DOHH2 (cell line): ENCODE measurements around the gene HOXA1.

Source experiments
- H3F3A ChIP-seq: fragments of 200-600 bp; sonication (generic), shearing (Covaris generic); 2 replicates; pipeline ENCODE4 v1.6.0; 2016; ENCODE audit warnings: antibody characterized with exemption, mild to moderate bottlenecking; ENCODE audit not compliant: control insufficient read depth, insufficient read depth
- H3K27ac ChIP-seq: fragments of 200-600 bp; sonication (generic); 2 replicates; pipeline ENCODE4 v1.5.1; 2014; ENCODE audit warnings: low read depth, mild to moderate bottlenecking, low read length, moderate library complexity
- H3K27me3 ChIP-seq: fragments of 200-600 bp; sonication (generic); 2 replicates; pipeline ENCODE4 v1.6.1; 2014; ENCODE audit warnings: mild to moderate bottlenecking, low read length, mixed read lengths; ENCODE audit not compliant: control insufficient read depth
- H3K36me3 ChIP-seq: fragments of 200-600 bp; sonication (generic); 2 replicates; pipeline ENCODE4 v1.6.1; 2014; ENCODE audit warnings: mild to moderate bottlenecking, low read length, moderate library complexity, mixed read lengths; ENCODE audit not compliant: control insufficient read depth
- H3K4me1 ChIP-seq: fragments of 200-600 bp; sonication (generic); 2 replicates; pipeline ENCODE4 v1.6.1; 2014; ENCODE audit warnings: mild to moderate bottlenecking, low read length, mixed read lengths; ENCODE audit not compliant: control insufficient read depth
- H3K4me2 ChIP-seq: fragments of 200-600 bp; sonication (generic); 2 replicates; pipeline ENCODE4 v1.6.0; 2014; ENCODE audit warnings: mild to moderate bottlenecking, low read length, moderate library complexity
- H3K4me3 ChIP-seq: fragments of 200-600 bp; sonication (generic); 2 replicates; pipeline ENCODE4 v1.5.1; 2014; ENCODE audit warnings: mild to moderate bottlenecking, low read length, mixed read lengths
- H3K79me2 ChIP-seq: fragments of 200-600 bp; sonication (generic); 2 replicates; pipeline ENCODE4 v1.6.1; 2014; ENCODE audit warnings: mild to moderate bottlenecking, low read length, mixed read lengths; ENCODE audit not compliant: control insufficient read depth
- H3K9me2 ChIP-seq: fragments of 200-600 bp; sonication (generic); replicated peaks from 2 replicates; pipeline ENCODE4 v1.6.1; 2014; ENCODE audit warnings: mild to moderate bottlenecking, low read length, mixed read lengths; ENCODE audit not compliant: control insufficient read depth
- H3K9me3 ChIP-seq: fragments of 200-600 bp; sonication (generic); 2 replicates; pipeline ENCODE4 v1.6.1; 2014; ENCODE audit warnings: antibody characterized with exemption, low read length, mixed read lengths; ENCODE audit not compliant: control insufficient read depth, insufficient read depth
- H4K20me1 ChIP-seq: fragments of 200-600 bp; sonication (generic); 2 replicates; pipeline ENCODE4 v1.6.0; 2014; ENCODE audit warnings: low read depth, mild to moderate bottlenecking, antibody characterized with exemption, low read length, moderate library complexity; ENCODE audit not compliant: control insufficient read depth, insufficient read depth
- CTCF ChIP-seq: fragments of 200-600 bp; sonication (generic); IDR thresholded peaks from one replicate; pipeline ENCODE4 v1.5.1; 2014; ENCODE audit warnings: antibody characterized with exemption, mild to moderate bottlenecking, low read depth, low read length; ENCODE audit not compliant: poor library complexity, severe bottlenecking
- EZH2phosphoT487 ChIP-seq: fragments of 200-600 bp; sonication (generic); IDR thresholded peaks from 2 replicates; pipeline ENCODE4 v1.6.1; 2017; ENCODE audit warnings: borderline replicate concordance, mild to moderate bottlenecking, antibody characterized with exemption, low read length, moderate library complexity, mixed read lengths

The HOXA1 gene

DNA sequence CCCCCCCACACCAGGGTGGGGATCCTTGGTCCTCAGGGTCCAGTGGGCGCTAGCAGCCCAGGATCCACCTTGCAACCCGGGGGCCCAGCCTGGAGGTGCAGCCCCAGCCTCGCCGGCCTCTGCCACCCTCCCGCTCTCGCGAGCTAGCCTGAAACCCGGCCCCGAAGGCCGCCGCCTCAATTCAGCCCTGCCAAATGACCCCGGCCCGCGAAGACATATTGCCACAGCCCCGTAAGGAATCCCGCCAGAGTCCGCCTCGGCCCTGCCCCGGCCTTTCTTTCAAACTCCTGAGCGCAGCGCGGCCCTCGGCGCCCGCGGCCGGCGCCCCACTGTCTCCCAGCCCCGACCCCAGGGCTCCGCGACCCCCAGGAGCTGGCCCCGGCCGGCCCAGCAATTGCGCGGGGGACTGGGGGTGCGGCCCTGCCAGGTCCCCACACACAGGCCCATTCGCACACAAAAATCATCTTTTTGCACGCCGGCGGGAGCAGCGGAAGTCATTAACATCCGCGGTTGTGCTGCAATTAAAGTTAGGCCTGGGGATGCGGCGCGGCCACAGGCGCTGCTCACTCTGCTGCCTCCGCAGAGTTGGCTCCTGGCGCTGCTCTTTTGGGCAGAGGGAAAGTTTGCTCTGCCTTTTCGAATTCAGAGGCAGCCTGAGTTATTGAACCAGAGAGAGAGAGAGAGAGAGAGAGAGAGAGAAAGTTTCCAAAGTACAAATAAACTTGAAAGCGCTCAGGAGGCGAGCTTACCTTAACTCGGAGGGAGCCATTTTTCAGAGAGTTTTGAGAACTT lies 43.7 kb upstream of the HOXA1 start:
- H3K4me2 ChIP-seq, result no peak overlapping the region
- H4K20me1 ChIP-seq, result no peaks in the 10 kb centered on the region
- H3K79me2 ChIP-seq, result no peaks in the 10 kb centered on the region

DNA sequence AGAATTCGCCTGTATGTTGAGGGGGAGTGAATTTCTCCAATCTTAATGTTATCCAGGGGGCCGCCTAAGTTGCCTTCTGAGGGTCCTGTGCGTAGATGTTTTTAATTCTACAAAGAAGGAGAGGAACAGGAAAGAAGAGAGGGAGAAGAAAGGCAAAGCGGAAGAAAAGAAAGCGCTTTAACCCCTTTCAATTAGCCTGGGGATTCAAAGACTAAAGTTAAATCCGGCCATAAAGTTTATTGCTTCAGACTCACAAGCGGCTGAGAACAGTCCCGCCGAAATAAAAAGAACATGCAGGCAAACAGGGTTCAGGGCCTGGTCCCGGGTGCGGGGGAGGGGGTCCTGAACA lies 43.2 kb upstream of the HOXA1 start:
- Histone ChIP-seq H3K4me2 (no peak overlapping the region), H4K20me1 (no peaks in the 10 kb centered on the region), H3K4me3 (no peak overlapping the region), H3K4me1 (no peaks in the 10 kb centered on the region), H3K27me3 (peaks cover 50% of the 10 kb centered on the region), H3K9me3 (no peaks in the 10 kb centered on the region), H3F3A (no peaks in the 10 kb centered on the region), H3K9me2 (no peaks in the 10 kb centered on the region), H3K36me3 (no peaks in the 10 kb centered on the region), H3K79me2 (no peaks in the 10 kb centered on the region), H3K27ac (no peak overlapping the region)
- TF ChIP-seq CTCF (no peak), EZH2phosphoT487 (no peak)

More for the DNA sequence above, 43.7 kb upstream of the HOXA1 start:
- no peaks in the 10 kb centered on the region for H3K36me3 ChIP-seq
- peaks cover 46% of the 10 kb centered on the region for H3K27me3 ChIP-seq
- no peaks in the 10 kb centered on the region for H3K4me1 ChIP-seq
- H3K9me3 ChIP-seq, result no peaks in the 10 kb centered on the region
- no peak overlapping the region for H3K27ac ChIP-seq
- H3K4me3 ChIP-seq, result no peak overlapping the region
- H3K9me2 ChIP-seq, result no peaks in the 10 kb centered on the region
- H3F3A ChIP-seq, result no peaks in the 10 kb centered on the region
- no peak for TF ChIP-seq CTCF
- no peak for TF ChIP-seq EZH2phosphoT487

DNA sequence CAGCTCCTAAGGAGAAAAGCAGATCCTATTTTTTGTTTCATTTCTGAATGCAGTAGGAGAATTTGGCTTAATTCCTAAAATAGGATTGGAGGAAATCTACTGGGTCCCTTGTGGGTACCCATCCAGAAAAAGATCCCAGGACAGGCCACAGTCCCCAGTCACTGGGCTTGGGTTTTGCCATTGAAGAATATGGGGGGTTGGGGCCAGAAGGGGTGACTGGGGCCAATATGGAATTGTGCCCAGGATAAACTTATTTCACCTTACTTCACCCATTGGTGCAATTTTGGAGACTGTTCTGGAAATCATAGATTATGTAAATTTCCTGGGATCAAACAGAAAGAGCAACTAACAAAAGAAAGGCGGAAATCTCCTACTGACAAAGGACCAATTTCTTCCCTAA lies 42.7 kb upstream of the HOXA1 start:
- Histone ChIP-seq H3K4me1 (no peaks in the 10 kb centered on the region), H3F3A (no peaks in the 10 kb centered on the region), H3K79me2 (no peaks in the 10 kb centered on the region), H4K20me1 (no peaks in the 10 kb centered on the region), H3K36me3 (no peaks in the 10 kb centered on the region), H3K9me2 (no peaks in the 10 kb centered on the region), H3K27ac (no peak overlapping the region), H3K4me2 (no peak overlapping the region), H3K27me3 (peaks cover 55% of the 10 kb centered on the region), H3K4me3 (no peak overlapping the region), H3K9me3 (no peaks in the 10 kb centered on the region)
- TF ChIP-seq EZH2phosphoT487 (no peak), CTCF (no peak)
